Left lung (tissue), 10 donors: ENCODE data around the gene FAM118B. TPM values are rescaled to one million over a fixed set of nuclear protein-coding genes. Genes with fewer than 3 reads are reported as not detected.

Experiments used
- ATAC-seq: fragments of 200-7000 bp; cut with Tn5 transposase; one replicate; pipeline ENCODE4 v1.9.1; 2020; ENCODE audit warnings: moderate library complexity
- DNase-seq, 4 donors: peaks; one replicate each; pipeline ENCODE4 v3.0.0-alpha.2; 2013 to 2020
- H3K27ac ChIP-seq, 2 donors: fragments of 200-600 bp; sonication (generic) in 1 of 2; one replicate each; pipeline versions ENCODE4 v1.5.0 to v1.8.0; 2020 to 2021
- H3K27me3 ChIP-seq, 2 donors: fragments of 200-600 bp; sonication (generic) in 1 of 2; one replicate each; pipeline versions ENCODE4 v1.5.0 to v1.8.0; 2020 to 2021
- H3K36me3 ChIP-seq, 2 donors: fragments of 200-600 bp; sonication (generic) in 1 of 2; one replicate each; pipeline versions ENCODE4 v1.5.0 to v1.8.0; 2020 to 2021
- H3K4me1 ChIP-seq, 2 donors: fragments of 200-600 bp; one replicate each; pipeline ENCODE4 v1.8.0; 2021
- H3K4me3 ChIP-seq, 2 donors: fragments of 200-600 bp; sonication (generic) in 1 of 2; one replicate each; pipeline versions ENCODE4 v1.5.0 to v1.8.0; 2020 to 2021; ENCODE audit warnings: mild to moderate bottlenecking in 1 of 2
- H3K9me3 ChIP-seq, 2 donors: fragments of 200-600 bp; sonication (generic) in 1 of 2; one replicate each; pipeline versions ENCODE4 v1.5.0 to v1.8.0; 2020 to 2021
- CTCF ChIP-seq, 2 donors: fragments of 200-600 bp; sonication (generic) in 1 of 2; IDR thresholded peaks; one replicate each; pipeline versions ENCODE4 v1.5.0 to v1.8.0; 2021; ENCODE audit warnings: antibody characterized with exemption in 2 of 2
- intact Hi-C, 2 donors: fragments of 100-400 bp; cut with DNase I; formaldehyde crosslinking; loops; one replicate each; pipeline versions ENCODE4 v1.11.2 to v1.14.2; 2022
- polyA plus RNA-seq, 6 donors: library from polyadenylated mRNA; unstranded; fragments of 120-200 nt; gene quantifications; one replicate each; pipeline ENCODE4 v1.2.1, GENCODE V29; 2013; ENCODE audit not compliant: insufficient read length in 6 of 6
- total RNA-seq, 2 donors: library from RNA; stranded (reverse); fragmentation: NEBNext Ultra II Directional; extraction: Animal tissue kit (Norgen Biotek cat#: 25700); gene quantifications; one replicate each; pipeline ENCODE4 v1.2.1, GENCODE V29; 2021
- donor health status: DM: no; HTN: yes; CAD: no.
- donor health status: DM: no; HTN: no; CAD: no.

FAM118B gene
- total and polyA plus RNA-seq, 8 donors, result 23.7 to 34.9 (median 28.5) TPM

DNA sequence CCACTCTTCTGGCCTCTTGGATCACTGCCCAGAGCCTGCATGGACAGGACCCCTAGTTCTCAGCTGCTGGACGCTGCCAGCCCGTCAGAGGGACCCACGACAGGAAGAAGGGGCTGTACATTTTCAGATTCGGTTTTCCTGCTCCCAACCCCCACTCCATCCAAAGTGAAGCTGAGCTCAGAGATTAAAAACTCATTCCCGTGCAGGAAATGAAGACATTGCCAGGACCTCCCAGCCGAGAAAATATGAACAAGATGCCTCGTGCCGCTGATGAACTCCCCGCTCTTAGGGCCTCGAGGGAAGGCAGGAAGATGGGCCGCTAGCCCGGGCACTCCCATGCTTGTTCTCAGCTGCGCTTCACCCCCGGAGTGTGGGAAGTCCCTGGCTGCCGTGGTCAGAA, 36.2 kb upstream of the FAM118B start:
- Histone ChIP-seq H3K4me1 (no peaks in the 10 kb centered on the region), H3K4me3 (no peak overlapping the region), H3K36me3 (no peaks in the 10 kb centered on the region), H3K27me3 (no peaks in the 10 kb centered on the region), H3K27ac (no peak overlapping the region), H3K9me3 (no peaks in the 10 kb centered on the region)
- DNase-seq (peak in 2 of 4 donors; percentile 52 to 77), ATAC-seq (peak; percentile 43)
- no peak for TF ChIP-seq CTCF (IDR thresholded peaks at IDR 0.05)
- intact Hi-C loops, result no loop called here

DNA sequence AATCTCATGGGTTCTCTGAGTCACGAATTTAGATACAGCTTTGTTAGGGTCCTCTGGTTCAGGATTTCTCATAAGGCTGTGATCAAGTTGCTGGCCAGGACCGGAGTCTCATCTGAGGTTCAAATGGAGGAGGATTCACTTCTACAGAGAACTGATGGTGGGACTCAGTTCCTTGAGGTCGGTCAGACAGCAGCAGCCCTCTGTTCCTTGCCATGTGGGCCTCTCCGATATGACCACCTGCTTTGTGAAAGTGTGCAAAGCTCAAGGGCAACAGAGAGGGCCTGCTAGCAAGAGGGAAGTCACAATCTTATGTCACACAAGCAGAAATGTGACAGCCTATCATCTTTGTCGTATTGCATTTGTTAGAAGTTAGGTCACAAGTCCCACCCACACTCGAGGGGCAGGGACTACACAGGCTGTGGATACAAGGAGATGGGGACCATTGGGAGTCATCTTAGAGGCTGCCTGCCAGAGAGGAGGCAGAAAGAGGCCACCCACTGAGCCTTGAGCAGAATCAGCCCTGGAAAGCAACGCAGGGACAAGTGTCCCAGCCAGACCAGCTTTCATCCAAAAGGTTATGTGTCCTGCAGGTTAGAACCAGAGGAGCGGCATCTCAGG, 34.6 kb upstream of the FAM118B start:
- DNase-seq (no peak), ATAC-seq (no peak)
- Histone ChIP-seq H3K27me3 (no peaks in the 10 kb centered on the region), H3K27ac (no peak overlapping the region), H3K9me3 (no peaks in the 10 kb centered on the region), H3K4me1 (no peaks in the 10 kb centered on the region), H3K36me3 (no peaks in the 10 kb centered on the region), H3K4me3 (no peak overlapping the region)
- TF ChIP-seq CTCF (IDR thresholded peaks at IDR 0.05), result no peak
- intact Hi-C loops, result no loop called here

DNA sequence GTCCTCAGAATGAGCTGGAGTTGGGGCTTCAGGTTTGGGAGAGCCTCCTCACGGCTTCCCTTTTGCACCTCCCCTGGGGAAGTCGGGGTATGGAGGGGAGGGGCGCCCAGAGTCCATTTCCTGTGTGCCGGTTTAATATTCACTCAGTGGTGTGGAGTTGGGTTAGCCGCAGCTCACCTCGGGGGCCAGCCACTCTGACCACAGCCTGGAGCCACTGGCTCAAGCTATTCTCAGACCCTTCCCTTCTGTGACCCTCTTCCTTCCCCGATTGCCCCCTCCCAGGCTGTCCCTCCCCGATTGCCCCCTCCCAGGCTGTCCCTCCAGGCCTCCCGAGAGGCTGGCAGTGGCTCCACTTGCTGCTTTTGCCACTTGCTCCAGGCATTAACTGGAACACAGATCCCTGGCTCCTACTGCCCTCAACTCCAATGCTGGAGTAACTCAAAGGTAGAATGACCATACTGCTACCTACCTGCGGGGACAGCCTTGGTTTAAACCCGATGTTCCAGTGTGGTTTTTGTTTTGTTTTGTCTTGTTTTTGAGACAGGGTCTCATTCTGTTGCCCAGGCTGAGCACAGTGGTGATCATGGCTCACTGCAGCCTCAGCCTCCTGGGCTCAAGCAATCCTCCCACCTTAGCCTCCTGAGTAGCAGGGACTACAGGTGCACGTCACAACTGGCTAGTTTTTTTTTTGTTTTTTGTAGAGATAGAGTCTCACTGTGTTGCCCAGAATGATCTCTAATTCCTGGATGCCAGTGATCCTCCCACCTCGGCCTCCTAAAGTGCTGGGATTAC, 29.4 kb upstream of the FAM118B start:
- Histone ChIP-seq H3K4me1 (no peaks in the 10 kb centered on the region), H3K9me3 (no peaks in the 10 kb centered on the region), H3K27ac (no peak overlapping the region), H3K4me3 (no peak overlapping the region), H3K27me3 (no peaks in the 10 kb centered on the region), H3K36me3 (no peaks in the 10 kb centered on the region)
- intact Hi-C loops, result no loop called here
- DNase-seq (no peak), ATAC-seq (no peak)
- no peak for TF ChIP-seq CTCF (IDR thresholded peaks at IDR 0.05)

- intact Hi-C loops, result no loop called here
- Histone ChIP-seq H3K27me3 (no peaks in the 10 kb centered on the region), H3K27ac (no peak overlapping the region), H3K36me3 (no peaks in the 10 kb centered on the region), H3K4me1 (no peaks in the 10 kb centered on the region), H3K4me3 (no peak overlapping the region), H3K9me3 (no peaks in the 10 kb centered on the region)
- ATAC-seq, result no peak
- no peak for DNase-seq
- TF ChIP-seq CTCF (IDR thresholded peaks at IDR 0.05), result no peak
Observed at GRCh38 chr11:126182787-126183445, 28.7 kb upstream of the FAM118B start.
